Activated T-cell treated with anti-CD3 and anti-CD28 coated beads for 4 hours (primary cell): Measurements from ENCODE around the gene KRT26.

Source experiments
- DNase-seq: peaks from one replicate; pipeline ENCODE4 v3.0.0-alpha.2; 2020

Gene KRT26

DNA sequence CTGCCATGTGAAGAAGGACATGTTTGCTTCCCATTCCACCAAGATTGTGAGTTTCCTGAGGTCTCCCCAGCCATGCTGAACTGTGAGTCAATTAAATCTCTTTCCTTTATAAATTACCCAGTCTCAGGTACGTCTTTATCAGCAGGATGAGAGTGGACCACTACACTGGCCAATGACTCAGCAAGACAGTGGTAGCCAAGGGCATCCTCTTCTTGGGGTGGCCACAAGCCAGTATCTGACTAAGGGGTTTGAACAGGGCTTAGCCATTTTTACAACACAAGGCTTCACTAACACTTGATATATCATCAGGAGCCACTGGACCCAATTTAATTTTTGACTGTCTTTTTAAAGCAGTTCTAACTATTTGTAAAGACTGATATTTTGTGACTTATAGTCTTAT, 47.3 kb downstream of the KRT26 start:
- DNase-seq: no peak

GRCh38 chr17:40722241-40722640, 49.8 kb downstream of the KRT26 start:
- DNase-seq: no peak

DNA sequence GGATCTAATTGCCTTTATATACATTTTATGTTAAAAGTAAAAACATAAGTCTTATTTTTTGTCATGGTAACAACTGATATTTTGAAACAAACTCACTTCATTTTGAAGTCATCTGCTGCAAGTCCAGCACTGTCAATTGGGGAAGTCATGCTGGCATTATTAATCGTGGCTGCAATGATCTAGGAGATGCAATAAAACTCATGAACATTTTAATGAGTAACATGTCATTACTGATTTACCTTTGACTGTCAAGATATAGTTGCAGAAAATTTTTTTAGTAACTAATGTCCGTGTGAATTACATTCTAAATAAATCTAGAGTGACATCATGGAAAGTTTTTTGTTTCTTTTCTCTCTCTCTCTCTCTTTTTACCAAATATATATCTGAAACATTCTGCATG, 51.1 kb downstream of the KRT26 start:
- DNase-seq: no peak

GRCh38 chr17:40718930-40719329, 53.1 kb downstream of the KRT26 start:
- no peak for DNase-seq

DNA sequence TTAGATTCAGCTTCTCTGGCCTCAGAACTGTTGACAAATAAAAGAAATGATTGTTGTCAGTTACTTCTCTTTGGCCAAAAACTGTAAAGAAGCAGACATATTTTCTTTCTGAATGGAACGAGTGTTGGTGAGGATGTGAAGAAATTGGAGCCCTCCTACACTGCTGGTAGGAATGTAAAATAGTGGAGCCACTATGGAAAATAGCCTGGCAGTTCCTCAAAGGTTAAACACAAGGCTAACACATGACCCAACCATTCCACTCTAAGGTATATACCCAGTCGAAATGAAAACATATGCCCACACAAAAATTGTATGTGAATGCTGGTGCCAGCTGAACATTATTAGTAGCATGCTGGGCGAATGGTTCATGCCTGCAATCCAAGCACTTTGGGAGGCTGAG, 54.2 kb downstream of the KRT26 start:
- no peak for DNase-seq
